Large intestine (tissue), 12 donors: Measurements from ENCODE around the gene TTC19. TPM values are rescaled to one million over a fixed set of nuclear protein-coding genes. Genes with fewer than 3 reads are reported as not detected.

Experiments
- DNase-seq, 2 donors: peaks; one replicate each; pipeline versions ENCODE4 v3.0.0 to v3.0.0-alpha.2; 2013
- H3K27ac ChIP-seq: one replicate; pipeline ENCODE4 v1.5.1; 2013; ENCODE audit warnings: low read length
- H3K27me3 ChIP-seq: 2 replicates; pipeline ENCODE4 v1.6.1; 2013; ENCODE audit warnings: low read length; ENCODE audit not compliant: control insufficient read depth, insufficient read depth
- H3K36me3 ChIP-seq: 2 replicates; pipeline ENCODE4 v1.6.1; 2013; ENCODE audit warnings: low read length; ENCODE audit not compliant: control insufficient read depth, insufficient read depth
- H3K4me1 ChIP-seq: one replicate; pipeline ENCODE4 v1.6.1; 2013; ENCODE audit warnings: low read length; ENCODE audit not compliant: control insufficient read depth, insufficient read depth
- H3K4me3 ChIP-seq: one replicate; pipeline ENCODE4 v1.5.1; 2013; ENCODE audit warnings: low read length
- H3K9me3 ChIP-seq: one replicate; pipeline ENCODE4 v1.6.1; 2013; ENCODE audit warnings: mild to moderate bottlenecking, low read depth, low read length, moderate library complexity; ENCODE audit not compliant: control insufficient read depth
- WGBS: methylation state at CpG from one replicate; pipeline ENCODE4 v1.1.5; 2013; ENCODE audit warnings: low lambda C conversion rate; ENCODE audit not compliant: insufficient coverage; 5-methylcytosine and 5-hydroxymethylcytosine counted together
- long read RNA-seq, 11 donors: transcript quantifications; one replicate each; lab custom pipeline, GENCODE V29; 2026
- polyA plus RNA-seq: library from polyadenylated mRNA; unstranded; fragments of 120-200 nt; gene quantifications from one replicate; pipeline ENCODE4 v1.2.1, GENCODE V29; 2013

TTC19 gene, protein sequence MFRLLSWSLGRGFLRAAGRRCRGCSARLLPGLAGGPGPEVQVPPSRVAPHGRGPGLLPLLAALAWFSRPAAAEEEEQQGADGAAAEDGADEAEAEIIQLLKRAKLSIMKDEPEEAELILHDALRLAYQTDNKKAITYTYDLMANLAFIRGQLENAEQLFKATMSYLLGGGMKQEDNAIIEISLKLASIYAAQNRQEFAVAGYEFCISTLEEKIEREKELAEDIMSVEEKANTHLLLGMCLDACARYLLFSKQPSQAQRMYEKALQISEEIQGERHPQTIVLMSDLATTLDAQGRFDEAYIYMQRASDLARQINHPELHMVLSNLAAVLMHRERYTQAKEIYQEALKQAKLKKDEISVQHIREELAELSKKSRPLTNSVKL
- 58.3 TPM for polyA plus RNA-seq
- long read RNA-seq, donor 1, transcript TTC19-201 (10 exons, 3,002 nt), result major isoform, 7 of 10 reads
- long read RNA-seq, donor 1, partial matches to known transcripts, result 0 of 10 reads
- long read RNA-seq, donor 1, other reads (novel, unspliced or antisense), result 0 of 10 reads
- long read RNA-seq, donor 2, transcript TTC19-201 (10 exons, 3,002 nt), result major isoform, 15 of 148 reads
- long read RNA-seq, donor 2, partial matches to known transcripts, result 126 of 148 reads
- long read RNA-seq, donor 2, other reads (novel, unspliced or antisense), result 0 of 148 reads
- long read RNA-seq, donor 3, result 0 reads
- long read RNA-seq, donor 4, partial matches to known transcripts, result 0 of 4 reads
- long read RNA-seq, donor 4, other reads (novel, unspliced or antisense), result 0 of 4 reads
- long read RNA-seq, donor 5, transcript TTC19-201 (10 exons, 3,002 nt), result major isoform, 5 of 5 reads
- long read RNA-seq, donor 5, partial matches to known transcripts, result 0 of 5 reads
- long read RNA-seq, donor 5, other reads (novel, unspliced or antisense), result 0 of 5 reads
- long read RNA-seq, donor 6, transcript TTC19-201 (10 exons, 3,002 nt), result major isoform, 5 of 371 reads
- long read RNA-seq, donor 6, partial matches to known transcripts, result 337 of 371 reads
- long read RNA-seq, donor 6, other reads (novel, unspliced or antisense), result 27 of 371 reads
- long read RNA-seq, donor 7, transcript TTC19-201 (10 exons, 3,002 nt), result major isoform, 8 of 140 reads
- long read RNA-seq, donor 7, partial matches to known transcripts, result 132 of 140 reads
- long read RNA-seq, donor 7, other reads (novel, unspliced or antisense), result 0 of 140 reads
- long read RNA-seq, donor 8, transcript TTC19-201 (10 exons, 3,002 nt), result major isoform, 19 of 22 reads
- long read RNA-seq, donor 8, partial matches to known transcripts, result 0 of 22 reads
- long read RNA-seq, donor 8, other reads (novel, unspliced or antisense), result 0 of 22 reads
- long read RNA-seq, donor 9, transcript TTC19-201 (10 exons, 3,002 nt), result major isoform, 16 of 79 reads
- long read RNA-seq, donor 9, partial matches to known transcripts, result 59 of 79 reads
- long read RNA-seq, donor 9, other reads (novel, unspliced or antisense), result 0 of 79 reads
- long read RNA-seq, donor 10, transcript TTC19-201 (10 exons, 3,002 nt), result major isoform, 15 of 17 reads
- long read RNA-seq, donor 10, partial matches to known transcripts, result 0 of 17 reads
- long read RNA-seq, donor 10, other reads (novel, unspliced or antisense), result 0 of 17 reads
- long read RNA-seq, donor 11, transcript TTC19-201 (10 exons, 3,002 nt), result major isoform, 12 of 17 reads
- long read RNA-seq, donor 11, partial matches to known transcripts, result 0 of 17 reads
- long read RNA-seq, donor 11, other reads (novel, unspliced or antisense), result 0 of 17 reads

DNA sequence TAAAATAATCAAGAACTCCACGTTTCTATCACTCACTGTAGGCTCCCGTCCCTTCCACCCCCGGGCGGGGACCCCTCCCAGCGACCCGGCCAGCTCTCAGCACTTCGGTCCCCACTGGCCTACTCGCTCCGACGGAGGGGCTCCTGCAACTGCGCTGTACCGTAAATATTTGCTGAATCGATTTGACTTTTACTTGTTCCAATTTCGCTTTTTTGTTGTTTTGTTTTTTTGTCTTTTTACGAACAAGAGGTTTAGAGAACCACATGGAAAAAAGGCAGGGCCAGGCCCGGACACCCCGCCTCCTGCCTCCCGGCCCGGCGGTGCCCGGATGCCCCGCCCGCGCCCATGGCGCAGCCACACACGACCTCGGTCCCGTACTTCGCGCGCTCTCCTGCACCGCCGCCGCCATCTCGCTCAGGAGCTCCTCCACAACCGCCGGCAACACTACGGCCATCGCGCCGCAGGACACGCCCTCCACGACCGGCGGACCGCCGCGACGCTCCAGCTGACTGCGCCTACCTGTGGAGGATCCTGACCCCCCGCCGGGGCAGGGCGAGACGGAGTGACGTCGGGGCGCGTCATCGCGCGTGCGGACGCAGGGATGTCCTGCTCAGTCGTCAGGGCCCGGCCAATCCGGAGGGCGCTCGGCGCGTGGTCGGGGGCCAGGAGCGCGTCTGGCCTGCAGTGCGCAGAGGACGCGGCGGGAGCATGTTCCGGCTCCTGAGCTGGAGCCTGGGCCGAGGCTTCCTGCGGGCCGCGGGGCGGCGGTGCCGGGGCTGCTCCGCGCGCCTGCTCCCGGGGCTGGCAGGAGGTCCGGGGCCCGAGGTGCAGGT, at the start of gene TTC19, which contains the start of gene ZSWIM7:
TTC19 (plus strand) TSS at position 684 of the 833 bp plus-strand sequence; CDS start at position 709, 25 bp downstream.
ZSWIM7 (minus strand) TSS at position 564 of the 833 bp plus-strand sequence; CDS start at position 454, 110 bp downstream.
- peaks cover 9% of the 10 kb centered on the region for H3K9me3 ChIP-seq
- WGBS, result 0% methylated on average over 5 of the region's 91 CpGs
- DNase-seq, result peak; percentile 99
- peak within 1 kb of the TSS; percentile 96 for H3K27ac ChIP-seq
- no peaks in the 10 kb centered on the region for H3K27me3 ChIP-seq
- H3K4me3 ChIP-seq, result peak within 1 kb of the TSS; percentile 82
- peaks cover 7% of the 10 kb centered on the region for H3K4me1 ChIP-seq
- peaks cover 47% of the 10 kb centered on the region for H3K36me3 ChIP-seq

DNA sequence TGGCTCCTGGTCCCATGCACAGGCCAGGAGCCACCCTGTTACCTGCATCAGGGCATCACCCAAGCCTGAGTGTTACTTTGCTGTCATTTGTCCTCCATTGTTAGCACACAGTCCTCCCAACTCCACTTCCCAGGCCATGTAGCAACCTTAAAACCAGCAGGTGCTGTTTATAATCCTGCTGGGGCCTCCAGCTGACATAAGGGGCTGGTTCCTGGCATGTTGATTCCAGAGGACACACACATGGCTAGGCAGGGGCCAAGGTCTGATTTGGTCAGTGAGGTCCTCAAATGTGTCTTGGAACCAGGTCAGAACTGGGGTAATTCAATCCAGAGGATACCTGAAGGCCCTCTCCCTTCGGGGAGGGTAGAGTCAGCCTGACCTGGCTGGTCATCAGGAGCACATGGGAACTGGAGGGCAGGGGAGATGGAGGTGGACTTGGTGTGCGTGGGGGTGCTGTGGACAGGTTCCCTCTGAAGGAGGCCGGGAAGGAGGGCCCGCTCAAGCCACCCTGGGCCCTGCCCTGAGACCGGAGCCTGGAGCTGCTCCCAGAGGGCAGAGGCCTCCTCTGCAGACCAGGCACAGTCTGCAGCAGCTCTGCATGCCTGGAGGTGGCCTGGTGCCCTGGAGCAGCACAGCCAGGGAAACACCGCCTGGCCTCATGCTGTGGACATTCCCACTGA, 48.1 kb upstream of the TTC19 start:
- peak in 1 of 2 donors; percentile 42 for DNase-seq
- H3K4me3 ChIP-seq, result no peak overlapping the region
- no peaks in the 10 kb centered on the region for H3K27me3 ChIP-seq
- no CpG with 5 or more reads among the region's 6 CpGs for WGBS
- H3K4me1 ChIP-seq, result peaks cover 41% of the 10 kb centered on the region
- H3K9me3 ChIP-seq, result no peaks in the 10 kb centered on the region
- no peaks in the 10 kb centered on the region for H3K36me3 ChIP-seq
- H3K27ac ChIP-seq, result peak overlapping the region; percentile 57

DNA sequence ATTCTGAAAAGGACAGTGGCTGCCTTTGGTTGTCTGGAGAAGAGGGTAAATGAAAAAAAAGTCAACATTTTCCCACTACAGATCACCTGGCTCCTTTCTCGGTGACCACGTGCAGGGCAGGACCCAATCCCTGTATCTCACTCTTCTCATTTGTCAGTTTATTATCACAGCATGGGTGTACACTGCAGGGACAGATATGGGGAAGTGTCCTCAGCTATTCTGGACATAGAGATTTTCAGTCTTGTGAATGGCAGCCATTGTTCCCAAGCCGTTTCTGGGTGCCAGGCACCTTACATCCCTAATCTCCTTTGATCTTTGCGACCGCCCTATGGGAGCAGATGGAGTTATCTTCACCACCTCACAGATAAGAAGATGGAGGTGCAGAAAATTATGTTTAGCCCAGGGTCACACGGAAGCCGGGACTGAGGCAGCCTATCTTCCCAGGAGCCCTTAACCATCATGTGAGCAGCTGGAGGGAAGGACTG, 47.5 kb upstream of the TTC19 start:
- Histone ChIP-seq H3K4me1 (peaks cover 40% of the 10 kb centered on the region), H3K4me3 (no peak overlapping the region), H3K36me3 (no peaks in the 10 kb centered on the region), H3K9me3 (no peaks in the 10 kb centered on the region), H3K27me3 (no peaks in the 10 kb centered on the region), H3K27ac (peak overlapping the region; percentile 57)
- WGBS, result no CpG with 5 or more reads among the region's 7 CpGs
- DNase-seq, result peak in 1 of 2 donors; percentile 43

- Histone ChIP-seq H3K4me1 (peaks cover 31% of the 10 kb centered on the region), H3K27ac (peak overlapping the region; percentile 29), H3K27me3 (no peaks in the 10 kb centered on the region), H3K4me3 (no peak overlapping the region), H3K9me3 (no peaks in the 10 kb centered on the region), H3K36me3 (no peaks in the 10 kb centered on the region)
- WGBS, result 80% methylated on average over 1 of the region's 22 CpGs
- no peak for DNase-seq
Observed at GRCh38 chr17:15952916-15953790, 46.5 kb upstream of the TTC19 start.

- Histone ChIP-seq H3K9me3 (no peaks in the 10 kb centered on the region), H3K27ac (no peak overlapping the region), H3K36me3 (no peaks in the 10 kb centered on the region), H3K4me3 (no peak overlapping the region), H3K27me3 (no peaks in the 10 kb centered on the region), H3K4me1 (peaks cover 31% of the 10 kb centered on the region)
- DNase-seq, result no peak
- no CpG with 5 or more reads among the region's 5 CpGs for WGBS
Observed at GRCh38 chr17:15954222-15954621, 45.4 kb upstream of the TTC19 start.

DNA sequence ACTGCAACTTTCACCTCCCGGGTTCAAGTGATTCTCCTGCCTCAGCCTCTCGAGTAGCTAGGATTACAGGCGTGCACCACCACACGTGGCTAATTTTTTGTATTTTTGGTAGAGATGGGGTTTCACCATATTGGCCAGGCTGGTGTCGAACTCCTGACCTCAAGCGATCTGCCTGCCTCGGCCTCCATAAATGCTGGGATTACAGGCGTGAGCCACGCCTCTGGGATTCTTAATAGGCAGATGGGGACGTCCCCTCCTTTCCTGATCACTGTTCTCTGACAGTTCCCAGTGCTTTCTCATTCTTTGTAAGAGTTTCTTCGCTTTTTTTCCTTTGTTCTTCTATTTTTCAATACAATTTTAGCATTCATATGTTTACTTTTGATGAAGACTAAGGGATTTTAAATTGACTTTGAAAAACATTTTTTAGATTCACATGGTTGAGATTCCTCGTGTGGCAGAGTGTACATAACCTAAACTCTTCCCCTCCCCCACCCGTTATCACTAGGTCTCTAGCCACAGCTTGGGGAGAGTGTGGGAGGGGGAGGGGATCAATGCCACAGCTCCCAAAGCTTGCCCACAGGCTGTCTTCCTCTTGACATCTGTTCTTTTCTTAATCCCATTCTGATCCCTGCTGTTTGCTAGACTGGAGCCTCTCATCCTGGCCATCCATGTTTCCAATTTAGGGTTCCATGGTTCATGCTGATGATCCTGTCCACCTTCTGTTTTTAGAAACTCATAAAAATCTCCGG, 43.7 kb upstream of the TTC19 start:
- no peaks in the 10 kb centered on the region for H3K36me3 ChIP-seq
- no peaks in the 10 kb centered on the region for H3K27me3 ChIP-seq
- H3K27ac ChIP-seq, result no peak overlapping the region
- no peaks in the 10 kb centered on the region for H3K9me3 ChIP-seq
- WGBS, result 100% methylated on average over 2 of the region's 14 CpGs
- DNase-seq, result no peak
- H3K4me1 ChIP-seq, result peaks cover 25% of the 10 kb centered on the region
- no peak overlapping the region for H3K4me3 ChIP-seq

- Histone ChIP-seq H3K4me1 (peaks cover 14% of the 10 kb centered on the region), H3K27ac (no peak overlapping the region), H3K36me3 (no peaks in the 10 kb centered on the region), H3K4me3 (no peak overlapping the region), H3K9me3 (no peaks in the 10 kb centered on the region), H3K27me3 (no peaks in the 10 kb centered on the region)
- no peak for DNase-seq
- WGBS, result no CpG with 5 or more reads among the region's 6 CpGs
Observed at GRCh38 chr17:15957206-15957605, 42.4 kb upstream of the TTC19 start.
